ENCODE measurements around the gene TRAP1.
A peak's percentile ranks its signal among the peaks of the same experiment; 100 is the strongest.

TRAP1 gene

GRCh38 chr16:3640632-3641501, 76.5 kb downstream of the TRAP1 start:
- Histone ChIP-seq H3K27me3 (ENCODE audit: control insufficient read depth, insufficient read depth, low read length) (no peaks in the 10 kb centered on the region), H3K9me3 (ENCODE audit: control insufficient read depth, insufficient read depth, low read length) (no peaks in the 10 kb centered on the region), H3K4me3 (ENCODE audit: low read depth, low read length) (no peak overlapping the region), H3K4me1 (ENCODE audit: control insufficient read depth, insufficient read depth, low read length) (peaks cover 11% of the 10 kb centered on the region), H3K9ac (ENCODE audit: low read depth, low read length) (no peak overlapping the region), H3K36me3 (ENCODE audit: control insufficient read depth, insufficient read depth, low read length) (peaks cover 2% of the 10 kb centered on the region)

- Histone ChIP-seq H3K27me3 (ENCODE audit: control insufficient read depth, insufficient read depth, low read length) (no peaks in the 10 kb centered on the region), H3K4me1 (ENCODE audit: control insufficient read depth, insufficient read depth, low read length) (peaks cover 9% of the 10 kb centered on the region), H3K36me3 (ENCODE audit: control insufficient read depth, insufficient read depth, low read length) (peaks cover 2% of the 10 kb centered on the region), H3K4me3 (ENCODE audit: low read depth, low read length) (no peak overlapping the region), H3K9me3 (ENCODE audit: control insufficient read depth, insufficient read depth, low read length) (no peaks in the 10 kb centered on the region), H3K9ac (ENCODE audit: low read depth, low read length) (no peak overlapping the region)
Measured at GRCh38 chr16:3640207-3640606, 77.1 kb downstream of the TRAP1 start.

- Histone ChIP-seq H3K9me3 (ENCODE audit: control insufficient read depth, insufficient read depth, low read length) (no peaks in the 10 kb centered on the region), H3K4me3 (ENCODE audit: low read depth, low read length) (no peak overlapping the region), H3K9ac (ENCODE audit: low read depth, low read length) (no peak overlapping the region), H3K36me3 (ENCODE audit: control insufficient read depth, insufficient read depth, low read length) (peaks cover 2% of the 10 kb centered on the region), H3K4me1 (ENCODE audit: control insufficient read depth, insufficient read depth, low read length) (peaks cover 8% of the 10 kb centered on the region), H3K27me3 (ENCODE audit: control insufficient read depth, insufficient read depth, low read length) (no peaks in the 10 kb centered on the region)
Measured at GRCh38 chr16:3638916-3639644, 78.2 kb downstream of the TRAP1 start.

GRCh38 chr16:3637371-3637923, 79.9 kb downstream of the TRAP1 start:
- no peak overlapping the region for H3K4me3 ChIP-seq (ENCODE audit: low read depth, low read length)
- no peaks in the 10 kb centered on the region for H3K27me3 ChIP-seq (ENCODE audit: control insufficient read depth, insufficient read depth, low read length)
- no peaks in the 10 kb centered on the region for H3K9me3 ChIP-seq (ENCODE audit: control insufficient read depth, insufficient read depth, low read length)
- H3K36me3 ChIP-seq (ENCODE audit: control insufficient read depth, insufficient read depth, low read length): no peaks in the 10 kb centered on the region
- no peak overlapping the region for H3K9ac ChIP-seq (ENCODE audit: low read depth, low read length)
- peaks cover 8% of the 10 kb centered on the region for H3K4me1 ChIP-seq (ENCODE audit: control insufficient read depth, insufficient read depth, low read length)

GRCh38 chr16:3625911-3626732, 91.2 kb downstream of the TRAP1 start:
- Histone ChIP-seq H3K36me3 (ENCODE audit: control insufficient read depth, insufficient read depth, low read length) (no peaks in the 10 kb centered on the region), H3K4me3 (ENCODE audit: low read depth, low read length) (no peak overlapping the region), H3K9ac (ENCODE audit: low read depth, low read length) (no peak overlapping the region), H3K4me1 (ENCODE audit: control insufficient read depth, insufficient read depth, low read length) (no peaks in the 10 kb centered on the region), H3K27me3 (ENCODE audit: control insufficient read depth, insufficient read depth, low read length) (no peaks in the 10 kb centered on the region), H3K9me3 (ENCODE audit: control insufficient read depth, insufficient read depth, low read length) (no peaks in the 10 kb centered on the region)

- Histone ChIP-seq H3K27me3 (ENCODE audit: control insufficient read depth, insufficient read depth, low read length) (no peaks in the 10 kb centered on the region), H3K4me1 (ENCODE audit: control insufficient read depth, insufficient read depth, low read length) (no peaks in the 10 kb centered on the region), H3K4me3 (ENCODE audit: low read depth, low read length) (no peak overlapping the region), H3K36me3 (ENCODE audit: control insufficient read depth, insufficient read depth, low read length) (no peaks in the 10 kb centered on the region), H3K9me3 (ENCODE audit: control insufficient read depth, insufficient read depth, low read length) (no peaks in the 10 kb centered on the region), H3K9ac (ENCODE audit: low read depth, low read length) (no peak overlapping the region)
Measured at GRCh38 chr16:3625331-3625730, 92.0 kb downstream of the TRAP1 start.

GRCh38 chr16:3623642-3624041, 93.7 kb downstream of the TRAP1 start:
- Histone ChIP-seq H3K36me3 (ENCODE audit: control insufficient read depth, insufficient read depth, low read length) (no peaks in the 10 kb centered on the region), H3K27me3 (ENCODE audit: control insufficient read depth, insufficient read depth, low read length) (no peaks in the 10 kb centered on the region), H3K4me3 (ENCODE audit: low read depth, low read length) (no peak overlapping the region), H3K9me3 (ENCODE audit: control insufficient read depth, insufficient read depth, low read length) (no peaks in the 10 kb centered on the region), H3K4me1 (ENCODE audit: control insufficient read depth, insufficient read depth, low read length) (no peaks in the 10 kb centered on the region), H3K9ac (ENCODE audit: low read depth, low read length) (no peak overlapping the region)

GRCh38 chr16:3618769-3619141, 98.6 kb downstream of the TRAP1 start:
- Histone ChIP-seq H3K9me3 (ENCODE audit: control insufficient read depth, insufficient read depth, low read length) (no peaks in the 10 kb centered on the region), H3K4me1 (ENCODE audit: control insufficient read depth, insufficient read depth, low read length) (no peaks in the 10 kb centered on the region), H3K4me3 (ENCODE audit: low read depth, low read length) (no peak overlapping the region), H3K27me3 (ENCODE audit: control insufficient read depth, insufficient read depth, low read length) (no peaks in the 10 kb centered on the region), H3K9ac (ENCODE audit: low read depth, low read length) (no peak overlapping the region), H3K36me3 (ENCODE audit: control insufficient read depth, insufficient read depth, low read length) (no peaks in the 10 kb centered on the region)

- Histone ChIP-seq H3K4me1 (ENCODE audit: control insufficient read depth, insufficient read depth, low read length) (peaks cover 8% of the 10 kb centered on the region), H3K9me3 (ENCODE audit: control insufficient read depth, insufficient read depth, low read length) (no peaks in the 10 kb centered on the region), H3K27me3 (ENCODE audit: control insufficient read depth, insufficient read depth, low read length) (no peaks in the 10 kb centered on the region), H3K4me3 (ENCODE audit: low read depth, low read length) (peak overlapping the region; percentile 98), H3K9ac (ENCODE audit: low read depth, low read length) (no peak overlapping the region), H3K36me3 (ENCODE audit: control insufficient read depth, insufficient read depth, low read length) (no peaks in the 10 kb centered on the region)
Measured at GRCh38 chr16:3612510-3613466, 104.5 kb downstream of the TRAP1 start.

- no peaks in the 10 kb centered on the region for H3K9me3 ChIP-seq (ENCODE audit: control insufficient read depth, insufficient read depth, low read length)
- H3K4me3 ChIP-seq (ENCODE audit: low read depth, low read length): peak within 1 kb of the TSS; percentile 98
- H3K4me1 ChIP-seq (ENCODE audit: control insufficient read depth, insufficient read depth, low read length): peaks cover 8% of the 10 kb centered on the region
- H3K27me3 ChIP-seq (ENCODE audit: control insufficient read depth, insufficient read depth, low read length): no peaks in the 10 kb centered on the region
- peak within 1 kb of the TSS; percentile 85 for H3K9ac ChIP-seq (ENCODE audit: low read depth, low read length)
- peaks cover 2% of the 10 kb centered on the region for H3K36me3 ChIP-seq (ENCODE audit: control insufficient read depth, insufficient read depth, low read length)
Measured at GRCh38 chr16:3611146-3611975, 106.0 kb downstream of the TRAP1 start, which contains the start of gene SLX4. TSS of gene SLX4 (minus strand) at chr16:3611606. CDS start at chr16:3608964, 2,642 bp downstream.
